Stimulated activated CD8-positive, alpha-beta memory T cell treated with anti-CD3 and anti-CD28 coated beads, Interleukin-4, amount 100 ng/mL, for 48 hours (primary cell): ENCODE data around the gene NAV2.
"Not testable (repeated sequence)": the region's sequence is repeated elsewhere in the genome, so short reads cannot be mapped to it uniquely, and the experiment has no call there.

Experiments used
- DNase-seq: peaks from one replicate; pipeline ENCODE4 v3.0.0-alpha.2; 2020

The NAV2 gene

DNA sequence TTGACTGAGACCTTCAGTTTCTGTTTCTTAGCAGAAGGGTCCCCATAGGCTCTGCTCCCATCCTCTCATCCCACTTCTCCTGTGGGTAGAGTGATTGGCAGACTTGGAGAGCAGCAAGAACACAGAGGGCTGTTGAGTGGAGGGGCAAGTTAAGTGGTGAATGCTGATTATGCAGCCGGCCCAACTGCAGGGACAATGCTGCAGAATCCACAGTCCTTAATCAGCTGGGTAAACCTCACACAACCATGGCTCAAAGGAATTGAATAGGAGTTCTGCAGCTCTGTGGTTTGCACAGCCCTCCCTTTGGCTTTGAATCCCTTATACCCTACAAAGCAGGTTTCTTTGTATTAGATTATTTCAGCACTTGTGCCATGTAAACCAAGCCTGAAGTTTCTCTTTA, 161.1 kb downstream of the NAV2 start:
- no peak for DNase-seq

GRCh38 chr11:19874266-19874665, 161.6 kb downstream of the NAV2 start:
- DNase-seq, result no peak

- DNase-seq, result no peak
Measured at GRCh38 chr11:19876750-19877149, 164.1 kb downstream of the NAV2 start.

DNA sequence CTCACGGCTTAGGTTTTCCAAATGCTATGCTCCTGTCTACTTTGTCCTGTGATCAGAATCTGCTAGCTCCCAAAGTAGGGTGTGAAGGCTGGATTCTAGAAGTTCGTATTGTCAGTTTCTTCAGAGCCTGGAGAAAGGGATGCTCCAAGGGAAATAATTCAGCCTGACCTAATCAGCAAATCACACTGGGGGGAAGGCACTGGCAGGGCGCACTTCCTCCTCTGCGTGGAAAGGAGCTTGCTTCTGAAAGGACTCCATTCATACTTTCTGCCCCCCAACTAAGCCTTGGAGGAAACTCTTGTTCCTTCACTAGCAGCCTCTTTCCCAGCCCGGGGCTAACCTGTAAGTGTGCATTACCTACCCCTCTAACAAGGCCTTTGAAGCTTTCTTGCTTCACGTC, 165.9 kb downstream of the NAV2 start:
- no peak for DNase-seq

DNA sequence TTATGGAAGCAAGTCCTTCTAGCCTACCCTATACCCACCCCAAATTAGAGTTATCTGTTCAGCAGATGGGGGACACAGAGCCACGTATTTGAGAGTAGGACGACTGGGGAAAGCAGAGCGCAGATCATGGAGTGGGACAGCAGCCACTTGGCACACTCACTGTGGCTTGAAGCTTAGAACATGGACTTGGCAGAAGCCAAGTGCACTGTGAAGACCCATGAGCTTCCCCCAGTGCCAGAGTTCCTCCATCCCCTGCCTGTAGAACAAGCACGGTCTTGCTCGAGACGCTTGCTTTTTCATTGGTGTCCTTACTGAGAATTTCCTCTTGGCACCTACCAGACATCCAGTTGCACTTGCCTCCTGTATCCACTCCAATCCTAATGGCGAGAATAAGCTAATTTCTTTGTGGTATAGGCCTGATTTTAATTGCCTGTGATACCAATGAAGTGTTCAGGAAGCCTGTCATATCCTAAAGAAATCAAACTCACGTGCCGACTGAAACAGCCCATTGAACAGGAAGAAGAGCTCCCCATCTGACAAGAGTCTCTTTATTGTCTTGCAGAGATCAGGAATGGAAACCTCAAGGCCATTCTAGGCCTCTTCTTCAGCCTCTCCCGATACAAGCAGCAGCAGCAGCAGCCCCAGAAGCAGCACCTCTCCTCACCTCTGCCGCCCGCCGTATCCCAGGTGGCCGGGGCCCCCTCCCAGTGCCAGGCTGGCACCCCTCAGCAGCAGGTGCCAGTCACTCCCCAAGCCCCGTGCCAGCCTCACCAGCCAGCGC, 166.9 kb downstream of the NAV2 start:
- DNase-seq, result no peak

GRCh38 chr11:19880088-19880345, 167.4 kb downstream of the NAV2 start:
- no peak for DNase-seq

- no peak for DNase-seq
Measured at GRCh38 chr11:19881177-19881576, 168.5 kb downstream of the NAV2 start.

DNA sequence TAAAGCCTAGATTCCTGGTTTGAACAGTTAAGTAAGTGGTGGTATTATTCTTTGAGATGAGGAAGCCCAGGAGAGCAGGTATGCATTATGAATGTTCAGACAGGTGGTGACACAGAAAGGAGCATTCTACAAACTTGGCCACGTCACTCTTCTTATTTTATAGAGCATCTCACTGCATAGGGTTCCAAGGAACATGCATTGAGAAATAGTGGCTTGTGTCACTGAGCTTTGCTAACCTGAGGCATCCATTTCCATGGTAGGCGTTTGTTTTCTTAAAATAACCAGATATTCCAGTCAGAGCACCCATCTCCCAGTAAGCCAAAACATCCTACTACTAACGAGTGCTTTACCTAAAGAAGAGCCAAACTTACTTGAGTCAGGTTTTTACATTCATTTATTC, 169.7 kb downstream of the NAV2 start:
- no peak for DNase-seq

DNA sequence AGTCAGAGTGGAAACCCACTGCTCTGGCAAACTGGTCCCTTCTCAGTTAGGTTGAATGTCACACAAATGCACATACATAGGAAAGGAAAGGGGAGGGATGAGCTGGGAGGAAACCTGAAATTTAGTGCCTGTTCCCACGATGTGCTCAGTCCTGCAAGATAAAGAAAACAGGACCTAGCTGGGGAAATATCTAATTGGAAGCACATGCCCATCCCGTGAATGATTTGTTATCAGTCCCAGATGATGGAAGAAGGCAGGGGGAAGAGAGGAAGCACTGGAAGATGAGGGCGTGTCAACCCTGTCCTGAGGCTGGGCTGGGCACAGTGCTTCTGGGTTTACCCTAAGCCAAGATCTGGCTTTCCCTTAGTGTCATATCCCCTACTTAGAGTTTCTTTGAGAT, 173.9 kb downstream of the NAV2 start:
- DNase-seq, result no peak

DNA sequence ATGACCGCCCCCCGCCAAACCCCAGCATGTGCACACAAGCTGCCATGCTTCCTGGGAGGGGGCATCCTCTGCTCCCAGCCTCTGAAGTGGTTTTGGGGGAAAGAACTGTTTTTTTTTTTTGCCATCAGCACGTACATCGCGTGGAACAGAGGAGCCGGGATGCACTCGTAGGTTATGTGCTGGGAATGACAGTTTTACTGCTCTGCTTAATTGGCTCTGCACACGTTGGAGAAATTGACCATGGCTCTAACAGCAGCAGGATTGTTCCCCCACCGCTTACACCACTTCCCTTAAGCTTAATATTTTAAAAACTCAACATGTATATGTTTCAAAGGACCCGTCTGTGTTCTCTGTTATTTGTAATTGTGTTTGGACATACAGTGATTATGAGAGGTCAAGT, 175.2 kb downstream of the NAV2 start:
- DNase-seq, result no peak

DNA sequence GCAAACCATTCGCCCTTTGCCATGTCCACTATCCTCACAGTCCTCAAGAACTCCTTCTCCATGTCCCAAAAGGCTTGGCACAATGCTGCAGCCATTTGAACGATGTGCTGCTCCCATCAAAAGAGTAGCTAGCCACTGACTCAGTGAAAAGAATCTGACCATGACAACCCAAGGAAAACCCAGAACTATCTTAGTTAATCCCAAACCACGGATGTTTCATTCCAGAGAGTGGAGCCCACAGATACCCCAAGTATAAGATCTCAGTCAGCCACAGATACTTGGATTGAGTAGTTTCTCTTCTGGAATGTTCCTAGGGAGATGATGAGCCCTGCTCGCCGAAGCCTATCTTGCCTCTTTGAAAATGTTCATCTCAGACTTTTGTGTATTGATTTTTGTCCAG, 176.9 kb downstream of the NAV2 start:
- DNase-seq, result no peak

DNA sequence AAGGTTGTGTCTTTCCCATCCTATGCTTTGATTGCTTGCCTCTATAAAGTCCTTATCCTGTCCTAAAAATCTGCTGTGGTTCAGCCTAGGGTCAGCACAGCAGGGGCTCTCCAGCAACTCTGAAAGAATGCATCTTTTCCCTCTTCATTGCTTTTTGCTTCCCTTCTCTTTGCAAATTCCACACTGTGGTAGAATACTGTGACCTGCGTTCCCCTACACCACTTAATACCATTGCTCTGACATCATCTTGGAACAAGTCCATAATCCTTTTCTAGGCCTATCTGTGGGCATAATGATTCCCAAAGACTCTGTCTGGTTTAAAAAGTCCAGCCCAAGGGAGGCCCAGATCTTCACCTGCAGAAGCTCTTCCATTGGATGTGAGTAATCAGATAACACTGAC, 177.7 kb downstream of the NAV2 start:
- DNase-seq, result no peak

DNA sequence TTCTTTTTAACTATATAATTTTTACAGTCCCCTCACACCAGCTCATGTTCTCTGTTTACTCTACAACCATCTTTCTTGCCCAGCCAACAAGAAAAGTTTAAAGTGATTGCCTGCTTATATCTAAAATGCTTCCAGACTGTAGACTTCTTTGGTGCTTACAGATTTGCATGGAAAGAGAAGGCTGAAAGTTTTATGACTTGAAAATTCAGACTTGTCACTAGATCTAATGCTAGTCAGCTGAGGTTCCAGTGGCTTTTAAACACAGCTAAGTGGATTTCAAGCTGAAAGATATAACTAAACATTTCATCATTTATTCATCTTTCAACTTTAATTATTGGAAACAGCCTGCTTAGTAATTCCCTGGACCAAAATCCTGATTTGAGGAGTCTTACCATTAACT, 178.4 kb downstream of the NAV2 start:
- DNase-seq, result no peak

DNA sequence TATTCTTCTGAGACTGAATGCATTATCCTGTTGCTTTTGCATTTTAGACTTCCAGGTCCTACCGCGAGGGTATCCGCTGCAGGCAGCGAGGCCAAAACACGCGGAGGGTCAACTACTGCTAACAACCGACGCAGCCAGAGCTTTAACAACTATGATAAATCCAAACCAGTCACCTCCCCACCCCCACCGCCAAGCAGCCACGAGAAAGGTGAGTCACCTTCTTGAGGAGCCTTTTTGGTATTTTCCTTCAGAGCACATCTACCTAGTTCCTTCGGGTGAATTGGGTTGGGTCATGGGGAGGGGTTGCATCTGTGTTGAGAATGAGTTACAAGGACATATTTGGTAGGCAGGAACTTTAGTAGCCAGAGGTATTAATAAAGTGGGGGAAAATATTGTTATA, 179.8 kb downstream of the NAV2 start:
- DNase-seq, result no peak

- DNase-seq, result no peak
Measured at GRCh38 chr11:19892876-19893275, 180.2 kb downstream of the NAV2 start.

- no peak for DNase-seq
Measured at GRCh38 chr11:19894404-19894803, 181.8 kb downstream of the NAV2 start.

- DNase-seq, result not testable (repeated sequence)
Measured at GRCh38 chr11:19895037-19895436, 182.4 kb downstream of the NAV2 start.

- DNase-seq, result no peak
Measured at GRCh38 chr11:19895776-19896175, 183.1 kb downstream of the NAV2 start.

- peak; percentile 77 for DNase-seq
Measured at GRCh38 chr11:19903620-19904069, 191.0 kb downstream of the NAV2 start.

- DNase-seq, result no peak
Measured at GRCh38 chr11:19905280-19905853, 192.7 kb downstream of the NAV2 start.

GRCh38 chr11:19906126-19906525, 193.5 kb downstream of the NAV2 start:
- no peak for DNase-seq

- no peak for DNase-seq
Measured at GRCh38 chr11:19907008-19907579, 194.5 kb downstream of the NAV2 start.

GRCh38 chr11:19907839-19908238, 195.2 kb downstream of the NAV2 start:
- no peak for DNase-seq

- DNase-seq, result no peak
Measured at GRCh38 chr11:19910931-19911330, 198.3 kb downstream of the NAV2 start.
